Type B pancreatic cell (in vitro differentiated cells): ENCODE measurements around the gene PYM1. TPM values are rescaled to one million over a fixed set of nuclear protein-coding genes. Genes with fewer than 3 reads are reported as not detected.
A peak's percentile ranks its signal among the peaks of the same experiment; 100 is the strongest.

Experiments used
- DNase-seq: peaks from one replicate; pipeline ENCODE4 v3.0.0; 2021; ENCODE audit warnings: mixed read lengths; ENCODE audit not compliant: unreplicated experiment; ENCODE audit errors: extremely low spot score
- H3K27ac Mint-ChIP-seq: 2 replicates; pipeline ENCODE4 v1.8.0; 2021; ENCODE audit warnings: mild to moderate bottlenecking, mixed read lengths
- H3K27me3 Mint-ChIP-seq: 2 replicates; pipeline ENCODE4 v1.8.0; 2021; ENCODE audit warnings: mixed read lengths
- H3K36me3 Mint-ChIP-seq: 2 replicates; pipeline ENCODE4 v1.8.0; 2021; ENCODE audit warnings: mixed read lengths
- H3K4me1 Mint-ChIP-seq: one replicate; pipeline ENCODE4 v1.8.0; 2021; ENCODE audit warnings: mixed read lengths; ENCODE audit not compliant: unreplicated experiment
- H3K4me3 Mint-ChIP-seq: 2 replicates; pipeline ENCODE4 v1.8.0; 2021; ENCODE audit warnings: mild to moderate bottlenecking, mixed read lengths
- H3K9me3 Mint-ChIP-seq: 2 replicates; pipeline ENCODE4 v1.8.0; 2021; ENCODE audit warnings: mixed read lengths
- CTCF ChIP-seq: fragments of 200-600 bp; sonication (generic); conservative IDR thresholded peaks from 2 replicates; pipeline ENCODE4 v1.5.0; 2021; ENCODE audit warnings: antibody characterized with exemption, mild to moderate bottlenecking
- total RNA-seq: library from RNA; stranded (reverse); gene quantifications from 2 replicates; pipeline ENCODE4 v1.2.1, GENCODE V29; 2021; ENCODE audit warnings: low replicate concordance

The PYM1 gene
- total RNA-seq, 1 donor from 2014 or later: 28.0 TPM

- DNase-seq: no peak
- no peak for TF ChIP-seq CTCF
- H3K4me1 Mint-ChIP-seq: no peaks in the 10 kb centered on the region
- no peak overlapping the region for H3K4me3 Mint-ChIP-seq
- peaks cover 15% of the 10 kb centered on the region for H3K36me3 Mint-ChIP-seq
- no peak overlapping the region for H3K27ac Mint-ChIP-seq
- no peaks in the 10 kb centered on the region for H3K9me3 Mint-ChIP-seq
- no peaks in the 10 kb centered on the region for H3K27me3 Mint-ChIP-seq
Observed at GRCh38 chr12:55915482-55915859, 12.2 kb downstream of the PYM1 start.

- no peak for TF ChIP-seq CTCF
- no peaks in the 10 kb centered on the region for H3K9me3 Mint-ChIP-seq
- H3K27me3 Mint-ChIP-seq: no peaks in the 10 kb centered on the region
- H3K4me3 Mint-ChIP-seq: no peak overlapping the region
- DNase-seq: no peak
- H3K36me3 Mint-ChIP-seq: peaks cover 15% of the 10 kb centered on the region
- no peak overlapping the region for H3K27ac Mint-ChIP-seq
- peaks cover 11% of the 10 kb centered on the region for H3K4me1 Mint-ChIP-seq
Observed at GRCh38 chr12:55912908-55913307, 14.8 kb downstream of the PYM1 start.

- no peak for DNase-seq
- Mint-ChIP-seq H3K27me3 (no peaks in the 10 kb centered on the region), H3K36me3 (peaks cover 9% of the 10 kb centered on the region), H3K4me3 (no peak overlapping the region), H3K4me1 (peaks cover 11% of the 10 kb centered on the region), H3K27ac (no peak overlapping the region), H3K9me3 (no peaks in the 10 kb centered on the region)
- no peak for TF ChIP-seq CTCF
Observed at GRCh38 chr12:55909513-55909884, 18.2 kb downstream of the PYM1 start.

GRCh38 chr12:55908726-55909512 is 18.8 kb downstream of the PYM1 start:
- no peak for DNase-seq
- no peak overlapping the region for H3K4me3 Mint-ChIP-seq

GRCh38 chr12:55906056-55906455 is 21.6 kb downstream of the PYM1 start:
- no peak for TF ChIP-seq CTCF
- no peaks in the 10 kb centered on the region for H3K27me3 Mint-ChIP-seq
- no peaks in the 10 kb centered on the region for H3K9me3 Mint-ChIP-seq
- no peak overlapping the region for H3K4me3 Mint-ChIP-seq
- peaks cover 11% of the 10 kb centered on the region for H3K4me1 Mint-ChIP-seq
- H3K36me3 Mint-ChIP-seq: peaks cover 9% of the 10 kb centered on the region
- no peak for DNase-seq
- H3K27ac Mint-ChIP-seq: no peak overlapping the region

More at GRCh38 chr12:55908726-55909512, 18.8 kb downstream of the PYM1 start:
- no peaks in the 10 kb centered on the region for H3K9me3 Mint-ChIP-seq
- H3K36me3 Mint-ChIP-seq: peaks cover 7% of the 10 kb centered on the region
- H3K27me3 Mint-ChIP-seq: no peaks in the 10 kb centered on the region
- peaks cover 11% of the 10 kb centered on the region for H3K4me1 Mint-ChIP-seq
- peak overlapping the region; percentile 22 for H3K27ac Mint-ChIP-seq
- no peak for TF ChIP-seq CTCF
